Activated gamma-delta T cell (primary cell): ENCODE results near the gene ZBTB12.
"Not testable (repeated sequence)": the region's sequence is repeated elsewhere in the genome, so short reads cannot be mapped to it uniquely, and the experiment has no call there.

ENCODE experiments used
- DNase-seq: peaks from one replicate; lab custom pipeline; 2025; lab: John Stamatoyannopoulos, UW

Gene ZBTB12

GRCh38 chr6:31920811-31921210 lies 18.9 kb upstream of the ZBTB12 start:
- DNase-seq = no peak

DNA sequence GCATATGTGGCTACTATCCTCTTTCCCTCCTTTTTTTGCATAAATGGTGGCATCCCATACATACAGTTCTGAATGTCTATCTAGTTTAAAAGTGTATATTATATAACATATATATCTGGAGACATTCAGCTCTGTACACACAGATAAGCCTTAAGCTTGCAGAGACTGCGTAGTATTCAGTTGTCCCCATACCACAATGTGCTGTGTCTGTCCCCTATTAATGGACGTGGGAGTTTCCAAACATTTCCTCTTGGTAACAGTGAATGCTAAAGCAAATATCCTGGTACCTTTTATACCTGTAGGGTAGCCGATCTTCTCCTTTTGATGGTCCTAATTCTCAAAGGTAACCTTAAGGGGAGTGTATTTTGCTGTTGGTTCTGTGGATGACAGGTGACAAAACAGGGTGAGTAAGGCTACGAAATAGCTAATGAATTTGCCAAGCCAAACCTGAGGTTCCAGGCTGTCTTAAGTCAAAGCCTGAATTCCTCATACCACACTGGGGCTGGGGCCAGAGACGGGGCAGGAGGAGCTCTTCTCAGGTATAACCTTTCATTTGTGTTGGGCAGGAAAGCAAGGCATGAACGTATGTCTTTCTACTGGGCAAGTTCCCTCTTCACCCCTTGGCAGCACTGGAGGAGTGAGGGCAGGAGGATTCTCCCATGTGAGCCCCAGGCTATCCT lies 17.9 kb upstream of the ZBTB12 start:
- DNase-seq = no peak

DNA sequence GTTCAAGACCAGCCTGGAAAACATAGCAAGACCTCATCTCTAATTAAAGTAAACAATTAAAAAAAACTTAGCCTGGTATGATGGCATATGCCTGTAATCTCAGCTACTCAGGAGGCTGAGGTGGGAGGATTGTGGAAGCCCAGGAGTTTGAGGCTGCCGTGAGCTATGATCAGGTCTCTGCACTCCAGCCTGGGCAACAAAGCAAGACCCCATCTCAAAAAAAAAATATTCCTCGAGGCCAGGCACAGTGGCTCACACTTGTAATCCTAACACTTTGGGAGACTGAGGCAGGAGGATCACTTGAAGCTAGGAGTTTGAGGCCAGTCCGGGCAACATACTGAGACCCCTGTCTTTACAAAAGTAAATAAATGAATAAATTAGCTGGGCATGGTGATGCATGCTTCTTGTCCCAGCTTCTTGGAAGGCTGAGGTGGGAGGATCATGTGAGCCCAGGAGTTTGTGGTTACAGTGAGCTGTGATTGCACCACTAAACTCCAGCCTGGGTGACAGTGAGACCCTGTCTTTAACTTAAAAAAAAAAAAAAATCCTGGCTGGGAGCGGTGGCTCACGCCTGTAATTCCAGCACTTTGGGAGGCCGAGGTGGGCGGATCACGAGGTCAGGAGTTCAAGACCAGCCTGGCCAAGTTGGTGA lies 16.3 kb upstream of the ZBTB12 start:
- DNase-seq = no peak

DNA sequence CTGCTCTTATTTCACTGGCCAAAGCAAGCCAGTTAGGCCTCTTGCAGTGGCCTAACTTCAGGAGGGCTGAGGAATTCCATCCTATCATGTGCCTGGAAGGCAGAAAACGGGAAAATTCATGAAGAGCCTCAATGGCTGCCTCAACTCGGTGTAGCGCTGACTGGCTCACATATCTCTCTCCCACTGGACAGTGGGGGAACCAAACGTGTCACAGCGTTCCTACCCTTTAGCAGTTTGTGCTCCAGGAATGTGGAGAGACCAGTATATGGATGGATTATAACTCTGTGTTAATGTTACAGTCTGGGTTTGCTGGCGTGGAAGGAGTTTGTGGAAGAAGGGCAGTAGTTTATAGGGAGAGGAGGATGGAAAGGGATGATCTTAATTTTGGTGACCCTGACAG lies 13.9 kb upstream of the ZBTB12 start:
- no peak for DNase-seq

DNA sequence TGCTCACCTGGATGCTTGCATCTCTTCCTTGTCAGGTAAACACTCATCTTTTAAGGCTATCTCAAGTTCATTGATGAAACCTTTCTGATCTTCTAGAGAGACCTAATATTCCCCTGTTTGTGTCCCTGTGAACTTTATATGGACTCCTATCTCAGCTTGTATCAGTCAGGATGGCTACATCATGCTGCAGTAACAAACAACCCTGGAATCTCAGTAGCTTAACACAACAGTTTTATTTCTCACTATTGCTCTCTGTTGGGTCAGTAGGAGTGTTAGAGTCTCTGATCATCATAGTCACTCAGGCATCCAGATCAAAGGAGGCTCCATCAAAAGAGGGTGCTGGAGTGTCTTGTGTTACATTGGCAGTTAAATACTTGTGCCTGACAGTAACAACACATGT lies 13.5 kb upstream of the ZBTB12 start:
- no peak for DNase-seq

GRCh38 chr6:31911826-31912585 lies 10.1 kb upstream of the ZBTB12 start:
- DNase-seq = no peak

- DNase-seq = not testable (repeated sequence)
Measured at GRCh38 chr6:31909298-31909697, 7.4 kb upstream of the ZBTB12 start.

GRCh38 chr6:31908791-31909190 lies 6.9 kb upstream of the ZBTB12 start:
- DNase-seq = no peak

DNA sequence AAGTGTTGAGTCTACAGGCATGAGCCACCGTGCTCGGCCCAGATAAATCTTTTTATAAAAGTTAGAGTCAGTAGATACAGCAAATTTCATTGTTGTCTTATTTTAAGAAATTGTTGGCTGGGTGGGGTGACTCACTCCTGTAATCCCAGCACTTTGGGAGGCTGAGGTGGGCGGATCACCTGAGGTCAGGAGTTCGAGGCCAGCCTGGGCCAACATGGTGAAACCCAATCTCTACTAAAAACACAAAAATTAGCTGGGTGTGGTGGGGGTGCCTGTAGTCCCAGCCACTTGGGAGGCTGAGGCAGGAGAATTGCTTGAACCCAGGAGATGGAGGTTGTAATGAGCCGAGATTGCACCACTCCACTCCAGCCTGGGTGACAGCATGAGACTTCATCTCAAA lies 6.4 kb upstream of the ZBTB12 start:
- DNase-seq = not testable (repeated sequence)

- DNase-seq = no peak
Measured at GRCh38 chr6:31907158-31907813, 5.4 kb upstream of the ZBTB12 start.

DNA sequence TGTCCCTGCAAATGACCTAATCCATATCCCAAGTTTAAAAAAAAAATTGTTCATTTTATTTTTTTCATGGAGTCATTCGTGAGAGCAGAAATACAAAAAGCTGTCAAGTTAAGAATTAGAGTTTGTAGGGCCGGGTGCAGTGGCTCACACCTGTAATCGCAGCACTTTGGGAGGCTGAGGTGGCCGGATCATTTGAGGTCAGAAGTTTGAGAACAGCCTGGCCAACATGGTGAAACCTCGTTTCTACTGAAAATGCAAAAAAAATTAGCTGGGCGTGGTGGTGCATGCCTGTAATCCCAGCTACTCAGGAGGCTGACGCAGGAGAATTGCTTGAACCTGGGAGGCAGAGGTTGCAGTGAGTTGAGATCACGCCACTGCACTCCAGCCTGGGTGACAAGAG lies 4.8 kb upstream of the ZBTB12 start:
- not testable (repeated sequence) for DNase-seq

DNA sequence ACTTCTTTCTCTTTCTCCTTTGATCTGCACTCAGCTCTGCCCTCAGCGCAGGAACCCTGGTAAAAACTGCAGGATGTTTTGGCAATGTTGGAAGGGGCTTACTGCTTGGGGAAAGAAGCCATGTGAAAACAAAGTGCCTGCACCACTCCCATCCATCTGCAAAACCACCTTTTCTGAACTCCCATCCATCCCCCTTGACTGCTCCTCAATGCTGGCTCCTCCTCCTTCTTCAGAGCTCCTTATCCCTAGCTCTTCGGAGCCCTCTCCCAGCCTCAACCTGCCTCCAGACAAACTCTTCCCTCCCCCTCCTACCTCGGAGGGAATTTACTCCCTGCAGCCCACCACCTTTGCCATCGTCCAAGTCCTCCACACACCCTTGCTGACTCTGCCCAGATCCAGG lies 4.2 kb upstream of the ZBTB12 start:
- DNase-seq = no peak

GRCh38 chr6:31905041-31905440 lies 3.2 kb upstream of the ZBTB12 start:
- DNase-seq = no peak

DNA sequence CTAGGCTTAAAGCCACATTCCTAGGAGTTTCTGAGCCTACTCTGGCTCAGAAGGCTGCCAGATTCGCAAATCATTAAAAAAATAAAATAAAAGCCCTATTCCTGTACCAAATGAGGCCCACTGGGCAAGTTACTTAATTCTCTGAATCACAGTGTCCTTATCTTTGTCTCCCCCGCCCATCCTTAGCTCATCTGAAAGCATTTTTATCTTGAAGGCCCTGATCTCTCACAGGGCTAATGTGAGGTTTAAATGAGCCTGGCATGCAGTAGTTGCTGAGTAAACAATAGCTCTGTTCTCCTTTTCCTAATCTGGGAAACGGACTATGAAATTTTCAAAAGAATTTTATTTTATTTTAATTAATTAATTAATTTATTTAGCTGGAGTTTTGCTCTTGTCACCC lies 2.1 kb upstream of the ZBTB12 start:
- DNase-seq = no peak

GRCh38 chr6:31901415-31901952 lies 402 bp downstream of the ZBTB12 start:
- peak; percentile 54 for DNase-seq

DNA sequence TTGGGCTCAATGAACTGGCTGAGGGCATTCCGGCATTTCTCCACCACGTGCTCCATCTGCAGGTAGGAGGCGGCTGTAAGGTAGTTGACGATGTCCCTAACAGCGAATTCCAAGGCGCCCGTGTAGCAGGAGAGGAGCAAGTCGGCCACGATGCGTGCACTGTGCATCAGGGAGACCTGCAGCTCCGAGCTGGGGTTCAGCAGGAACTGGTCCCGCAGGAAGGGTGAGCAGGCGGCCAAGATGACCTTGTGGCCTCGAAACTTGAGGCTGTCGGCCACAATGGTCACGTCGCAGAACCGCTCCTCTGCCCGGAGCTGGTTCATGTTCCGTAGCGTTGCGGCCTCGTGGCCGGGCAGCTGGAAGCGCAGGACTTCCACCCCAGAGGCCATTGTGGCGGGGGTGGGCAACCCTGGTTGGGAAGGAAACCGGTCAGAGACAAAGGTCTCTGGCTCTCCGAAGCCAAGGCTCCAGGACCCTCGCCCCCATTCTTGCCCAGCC lies 920 bp downstream of the ZBTB12 start:
- DNase-seq = no peak

DNA sequence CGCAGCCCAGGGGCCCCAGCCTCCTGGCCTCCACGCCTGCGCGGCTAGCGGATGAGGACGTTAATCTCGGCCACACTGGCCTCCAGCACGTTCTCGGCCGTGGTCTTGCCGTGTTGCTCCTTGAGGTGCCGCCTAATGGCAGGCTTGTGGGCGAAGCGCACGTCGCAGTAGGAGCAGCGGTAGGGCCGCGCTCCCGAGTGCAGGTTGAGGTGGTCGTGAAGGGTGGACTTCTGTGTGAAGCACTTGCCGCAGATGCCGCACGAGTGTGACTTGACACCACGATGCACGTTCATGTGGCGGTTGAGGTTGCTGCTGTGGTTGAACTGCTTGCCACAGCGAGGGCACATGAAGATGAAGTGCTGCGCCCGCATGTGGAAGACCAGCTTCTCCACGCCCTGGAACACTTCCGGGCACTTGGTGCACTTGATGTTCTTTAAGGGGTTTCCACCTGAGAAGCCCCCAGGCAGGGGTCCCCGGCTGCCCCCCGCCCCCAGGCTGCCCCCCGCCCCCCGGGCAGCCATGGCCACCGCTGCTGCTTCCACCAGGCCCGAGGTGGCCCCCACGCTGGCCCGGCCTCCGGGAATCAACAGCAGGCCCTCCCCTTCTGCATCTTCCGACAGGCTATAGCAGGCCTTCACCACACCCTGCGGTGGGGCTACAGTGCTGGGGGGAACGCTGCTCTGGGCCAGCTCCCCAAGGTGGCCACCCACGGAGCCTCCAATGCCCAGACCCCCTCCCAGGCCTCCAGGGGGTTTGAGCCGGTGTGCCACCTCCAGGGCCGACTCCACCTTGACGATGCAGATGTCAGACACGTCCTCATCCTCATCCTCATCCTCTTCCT lies 1.8 kb downstream of the ZBTB12 start:
- DNase-seq = no peak

DNA sequence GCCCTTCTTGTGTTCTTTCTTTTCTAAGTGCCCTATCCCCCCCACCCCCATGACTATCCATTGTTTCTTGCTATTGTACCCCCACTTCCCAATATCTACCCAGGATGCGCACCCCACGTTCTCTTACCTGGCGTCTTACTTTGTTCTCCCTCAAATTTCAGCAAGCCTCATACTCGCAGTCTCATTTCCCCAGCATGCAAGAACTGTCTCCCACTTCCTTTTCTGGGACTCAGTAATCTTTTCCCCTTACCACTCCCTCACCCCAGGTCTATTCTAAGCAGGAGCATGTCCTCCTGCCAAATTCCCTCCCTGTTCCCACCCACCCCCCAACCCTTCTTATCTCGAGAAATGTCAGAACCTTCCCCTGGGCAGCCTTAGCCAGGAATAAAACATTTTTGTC lies 2.7 kb downstream of the ZBTB12 start:
- DNase-seq = no peak

GRCh38 chr6:31898383-31899011 lies 3.4 kb downstream of the ZBTB12 start:
- no peak for DNase-seq

- peak; percentile 76 for DNase-seq
Measured at GRCh38 chr6:31897612-31898382, 4.1 kb downstream of the ZBTB12 start, which contains the start of gene EHMT2. Gene EHMT2 (minus strand): TSS chr6:31897698. CDS start chr6:31897677, 21 bp downstream.
